H1 (cell line): ENCODE measurements around the gene PLA2G4D. TPM values are rescaled to one million over a fixed set of nuclear protein-coding genes. Genes with fewer than 3 reads are reported as not detected.

ENCODE experiments used
- CTCF ChIA-PET: fragments of 300-600 bp; sonication (Branson Sonifier 250); formaldehyde crosslinking; loops from one replicate; lab custom pipeline; 2021; ENCODE audit not compliant: partially characterized antibody; lab: Charles Lee
- POLR2A ChIA-PET: fragments of 300-600 bp; sonication (Branson Sonifier 250); formaldehyde crosslinking; loops from one replicate; lab custom pipeline; 2021; ENCODE audit warnings: inconsistent platforms; ENCODE audit not compliant: partially characterized antibody; lab: Charles Lee
- DNase-seq, 2 experiments: peaks; one replicate each; pipeline versions ENCODE4 v3.0.0 to v3.0.0-alpha.2; 2010 to 2022; ENCODE audit warnings: low spot score in 2 of 2, low read depth in 1 of 2, mixed read lengths in 1 of 2
- FAIRE-seq: peaks from 2 replicates; lab custom pipeline; 2011; peaks lifted over from hg19 to GRCh38; lab: Jason Lieb, UNC
- H2AFZ ChIP-seq: 2 replicates; pipeline ENCODE4 v1.8.1; 2012; ENCODE audit warnings: low read length, inconsistent platforms
- H2AK5ac ChIP-seq: 2 replicates; pipeline ENCODE4 v1.6.1; 2013; ENCODE audit warnings: low read depth, low read length
- H2BK120ac ChIP-seq: replicated peaks from 2 replicates; pipeline ENCODE3; 2013; ENCODE audit warnings: low read depth, low read length, inconsistent platforms
- H2BK12ac ChIP-seq: 2 replicates; pipeline ENCODE4 v1.6.1; 2013; ENCODE audit warnings: low read depth, low read length
- H2BK15ac ChIP-seq: 2 replicates; pipeline ENCODE4 v1.6.1; 2013; ENCODE audit warnings: low read length
- H2BK20ac ChIP-seq: 2 replicates; pipeline ENCODE4 v1.6.1; 2013; ENCODE audit warnings: low read length
- H2BK5ac ChIP-seq: 2 replicates; pipeline ENCODE4 v1.6.1; 2013; ENCODE audit warnings: low read depth, low read length
- H3K14ac ChIP-seq: 2 replicates; pipeline ENCODE4 v1.6.1; 2013; ENCODE audit warnings: inconsistent platforms; ENCODE audit not compliant: insufficient read length
- H3K18ac ChIP-seq: 2 replicates; pipeline ENCODE4 v1.6.1; 2013; ENCODE audit warnings: low read length; ENCODE audit errors: extremely low read depth
- H3K23ac ChIP-seq: 2 replicates; pipeline ENCODE4 v1.6.1; 2013; ENCODE audit warnings: inconsistent platforms; ENCODE audit not compliant: insufficient read length
- H3K23me2 ChIP-seq: 2 replicates; pipeline ENCODE4 v1.6.1; 2013; ENCODE audit warnings: low read depth, low read length
- H3K27ac ChIP-seq: 2 replicates; pipeline ENCODE4 v1.6.1; 2011; ENCODE audit warnings: low read depth, low read length, inconsistent platforms
- H3K27me3 ChIP-seq, 4 experiments: replicated peaks in 1 of 4; 1 replicate in 1 of 4; 2 replicates in 3 of 4; pipeline versions ENCODE4 v1.6.1 to v1.8.1; 2011 to 2013; ENCODE audit warnings: low read length in 3 of 4, mild to moderate bottlenecking in 3 of 4, inconsistent platforms in 2 of 4, mixed read lengths in 2 of 4, moderate library complexity in 1 of 4; ENCODE audit not compliant: control insufficient read depth in 3 of 4, insufficient read depth in 3 of 4; ENCODE audit errors: extremely low read depth in 1 of 4
- H3K36me3 ChIP-seq, 4 experiments: 2 replicates each; pipeline versions ENCODE4 v1.6.1 to v1.8.1; 2011 to 2013; ENCODE audit warnings: mild to moderate bottlenecking in 4 of 4, low read length in 3 of 4, moderate library complexity in 2 of 4, control low read depth in 1 of 4, inconsistent platforms in 1 of 4; ENCODE audit not compliant: insufficient read depth in 4 of 4, control insufficient read depth in 2 of 4
- H3K4ac ChIP-seq: replicated peaks from 2 replicates; pipeline ENCODE3; 2013; ENCODE audit warnings: low read length, low read depth, mixed read lengths, inconsistent platforms; ENCODE audit not compliant: insufficient read length
- H3K4me1 ChIP-seq, 4 experiments: replicated peaks in 1 of 4; 1 replicate in 1 of 4; 2 replicates in 3 of 4; pipeline versions ENCODE4 v1.6.1 to v1.8.1; 2011 to 2013; ENCODE audit warnings: low read length in 3 of 4, inconsistent platforms in 2 of 4, mixed read lengths in 1 of 4; ENCODE audit not compliant: insufficient read depth in 4 of 4, control insufficient read depth in 3 of 4
- H3K4me2 ChIP-seq, 2 experiments: 2 replicates each; pipeline versions ENCODE4 v1.6.1 to v1.8.1; 2011 to 2013; ENCODE audit warnings: low read depth in 2 of 2, low read length in 2 of 2, control low read depth in 1 of 2, inconsistent platforms in 1 of 2, mild to moderate bottlenecking in 1 of 2; ENCODE audit not compliant: insufficient read depth in 1 of 2
- H3K4me3 ChIP-seq, 4 experiments: fragments of 200-600, 300-600 bp in 1 of 4; sonication (generic), shearing (Covaris generic), sonication (Bioruptor Twin) in 1 of 4; 2 replicates each; pipeline versions ENCODE4 v1.5.1 to v1.8.1; 2011 to 2016; ENCODE audit warnings: low read length in 4 of 4, low read depth in 3 of 4, control low read depth in 2 of 4, inconsistent platforms in 2 of 4, mild to moderate bottlenecking in 2 of 4, mixed read lengths in 1 of 4, moderate library complexity in 1 of 4; ENCODE audit not compliant: insufficient read depth in 2 of 4; ENCODE audit errors: extremely low read depth in 1 of 4
- H3K56ac ChIP-seq: replicated peaks from 2 replicates; pipeline ENCODE3; 2013; ENCODE audit warnings: low read depth, mild to moderate bottlenecking, mixed read lengths, low read length, inconsistent platforms; ENCODE audit not compliant: insufficient read length
- H3K79me1 ChIP-seq: 2 replicates; pipeline ENCODE4 v1.6.1; 2013; ENCODE audit warnings: low read depth, low read length, control low read depth
- H3K79me2 ChIP-seq, 2 experiments: 2 replicates each; pipeline versions ENCODE4 v1.6.1 to v1.8.1; 2012 to 2013; ENCODE audit warnings: low read length in 2 of 2, mild to moderate bottlenecking in 2 of 2, inconsistent platforms in 1 of 2; ENCODE audit not compliant: insufficient read depth in 2 of 2, control insufficient read depth in 1 of 2
- H3K9ac ChIP-seq, 4 experiments: replicated peaks in 1 of 4; 1 replicate in 1 of 4; 2 replicates in 3 of 4; pipeline versions ENCODE4 v1.6.1 to v1.8.1; 2011 to 2013; ENCODE audit warnings: low read depth in 3 of 4, low read length in 3 of 4, control low read depth in 2 of 4, mild to moderate bottlenecking in 2 of 4, moderate library complexity in 2 of 4, inconsistent platforms in 1 of 4; ENCODE audit errors: extremely low read depth in 1 of 4
- H3K9me3 ChIP-seq, 2 experiments: 2 replicates each; pipeline versions ENCODE4 v1.6.1 to v1.8.1; 2012 to 2013; ENCODE audit warnings: mild to moderate bottlenecking in 2 of 2, moderate library complexity in 2 of 2, control low read depth in 1 of 2, inconsistent platforms in 1 of 2, low read depth in 1 of 2, low read length in 1 of 2, mixed read lengths in 1 of 2; ENCODE audit not compliant: insufficient read depth in 2 of 2
- H4K20me1 ChIP-seq, 2 experiments: replicated peaks in 1 of 2; 2 replicates each; pipeline versions ENCODE3 to v1.8.1; 2011 to 2013; ENCODE audit warnings: inconsistent platforms in 2 of 2, low read length in 2 of 2, mild to moderate bottlenecking in 1 of 2; ENCODE audit not compliant: insufficient read depth in 2 of 2, control insufficient read depth in 1 of 2
- H4K5ac ChIP-seq: 2 replicates; pipeline ENCODE4 v1.6.1; 2013; ENCODE audit warnings: low read length, low read depth, mixed read lengths, inconsistent platforms; ENCODE audit not compliant: insufficient read length
- H4K8ac ChIP-seq: 2 replicates; pipeline ENCODE4 v1.8.0; 2013; ENCODE audit warnings: mild to moderate bottlenecking, moderate library complexity, low read length, inconsistent platforms; ENCODE audit not compliant: insufficient read depth; ENCODE audit errors: extremely low read depth
- H4K91ac ChIP-seq: replicated peaks from 2 replicates; pipeline ENCODE3; 2013; ENCODE audit warnings: low read length, mixed read lengths, inconsistent platforms; ENCODE audit not compliant: insufficient read length
- CHD2 ChIP-seq: IDR thresholded peaks from 2 replicates; pipeline ENCODE4 v1.6.1; 2012; ENCODE audit warnings: low read length, improper control_type of control experiment
- CREB1 ChIP-seq: IDR thresholded peaks from 2 replicates; pipeline ENCODE4 v1.6.1; 2012; ENCODE audit warnings: inconsistent platforms
- RNF2 ChIP-seq: fragments of 200-900, 300-1000 bp; sonication (generic); IDR thresholded peaks from 2 replicates; pipeline ENCODE4 v1.7.1; 2016; ENCODE audit warnings: borderline replicate concordance, low read depth, mild to moderate bottlenecking, antibody characterized with exemption, low read length; ENCODE audit not compliant: poor library complexity, severe bottlenecking; ENCODE audit errors: missing control alignments
- TBP ChIP-seq: IDR thresholded peaks from 2 replicates; pipeline ENCODE4 v1.6.1; 2011; ENCODE audit warnings: low read depth, low read length, improper control_type of control experiment
- TEAD4 ChIP-seq: IDR thresholded peaks from 2 replicates; pipeline ENCODE4 v1.6.1; 2012; ENCODE audit warnings: low read depth, low read length, inconsistent platforms, mixed read lengths
- WGBS, 2 experiments: shearing (Covaris generic) in 1 of 2; methylation state at CpG; one replicate each; pipeline versions ENCODE4 v1.1.6 to v1.1.7; 2013 to 2015; ENCODE audit warnings: low lambda C conversion rate in 2 of 2, mixed read lengths in 2 of 2, inconsistent platforms in 1 of 2, low coverage in 1 of 2, missing lambda C conversion rate in 1 of 2; ENCODE audit not compliant: insufficient replicate concordance in 2 of 2, insufficient coverage in 1 of 2, insufficient read length in 1 of 2; ENCODE audit errors: extremely low coverage in 1 of 2, missing lambda C conversion rate in 1 of 2; 5-methylcytosine and 5-hydroxymethylcytosine counted together
- polyA plus RNA-seq, 7 experiments: library from polyadenylated mRNA; depleted of rRNA in 3 of 7; stranded (reverse) in 5 of 7; unstranded in 2 of 7; fragments of >200 nt in 5 of 7; fragments of 200-250 nt in 2 of 7; gene quantifications; 1 replicate in 5 of 7; 2 replicates in 1 of 7; 4 replicates in 1 of 7; pipeline versions ENCODE4 v1.2.1 to v1.2.3, GENCODE V29; 2011 to 2013; ENCODE audit warnings: missing spikeins in 2 of 7, mixed read lengths in 2 of 7
- total RNA-seq: library from RNA; stranded (reverse); fragmentation: NEBNext Ultra II Directional; extraction: Animal tissue kit (Norgen Biotek cat#: 25700); gene quantifications from 2 replicates; pipeline ENCODE4 v1.2.1, GENCODE V29; 2021

The PLA2G4D gene
- total and polyA plus RNA-seq, 2 of the 8 experiments (the other 6 are each of a cell fraction or from before 2014, with no cell fraction given) = 0.07 to 0.18 TPM

DNA sequence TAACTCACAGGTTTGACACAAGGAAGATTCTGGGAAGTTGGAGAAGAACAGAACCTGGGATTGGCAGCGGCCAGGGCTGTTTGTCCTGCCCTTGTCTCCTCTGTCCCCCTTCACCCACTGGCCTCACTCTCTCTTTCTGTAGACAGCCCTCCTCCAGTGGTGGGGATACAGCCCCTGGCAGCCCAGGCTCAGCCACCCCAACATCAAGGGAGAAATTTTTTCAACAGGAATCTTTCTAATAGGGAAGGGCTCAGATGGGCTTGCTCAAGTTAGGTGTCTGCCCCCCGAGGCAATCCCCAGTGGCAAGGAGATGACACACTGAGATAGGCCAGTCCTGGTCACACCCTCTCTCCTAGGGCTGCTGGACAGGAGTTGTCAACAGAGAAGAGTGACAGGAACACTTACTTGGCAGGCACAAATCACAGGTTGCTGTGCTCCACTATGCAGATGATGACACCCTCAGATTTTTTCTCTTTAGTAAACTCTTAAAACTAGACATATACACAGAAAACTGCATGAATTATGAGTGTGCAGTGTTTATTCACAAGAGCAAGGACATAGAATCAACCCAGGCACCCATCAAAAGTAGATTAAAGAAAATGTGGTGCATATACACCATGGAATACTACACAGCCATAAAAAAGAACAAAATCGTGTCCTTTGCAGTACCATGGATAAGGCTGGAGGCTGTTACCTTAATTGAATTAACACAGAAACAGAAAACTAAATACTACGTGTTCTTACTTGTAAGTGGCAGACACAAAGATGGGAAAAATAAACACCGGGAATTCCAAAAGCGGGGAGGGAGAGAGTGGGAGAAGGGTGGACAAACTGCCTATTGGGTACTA, 36.3 kb downstream of the PLA2G4D start:
- ChIA-PET CTCF (interaction anchor here (0.5 to 17.2 kb wide), 32 partner anchors 8 to 1030 kb away, joined by 3 to 425 read pairs (median 5); partner anchors contain the start of gene PLA2G4F), POLR2A (interaction anchor here (1.0 kb wide), 1 partner anchor 68 kb away, joined by 3 read pairs; no protein-coding TSS in a partner anchor)
- no peak overlapping the region for H3K9ac ChIP-seq
- no peak overlapping the region for H3K4ac ChIP-seq
- H2BK20ac ChIP-seq = no peak overlapping the region
- H3K4me3 ChIP-seq = 0 out of 8 replicates have a peak overlapping the region, but pooled peaks of 1 of the 4 experiments have one; percentile 50
- H2BK12ac ChIP-seq = peak overlapping the region; percentile 51; the same call in 1 of the 2 replicates
- no peak overlapping the region for H2BK15ac ChIP-seq
- no peaks in the 10 kb centered on the region for H3K36me3 ChIP-seq
- H3K79me1 ChIP-seq = no peaks in the 10 kb centered on the region
- no peaks in the 10 kb centered on the region for H3K9me3 ChIP-seq
- no peak overlapping the region for H4K5ac ChIP-seq
- H3K23ac ChIP-seq = no peak overlapping the region
- no peaks in the 10 kb centered on the region for H3K79me2 ChIP-seq
- TF ChIP-seq TEAD4 (no peak), CHD2 (no peak), CREB1 (no peak), TBP (no peak), RNF2 (no peak)
- no peak overlapping the region for H3K27ac ChIP-seq
- no peaks in the 10 kb centered on the region for H3K23me2 ChIP-seq
- FAIRE-seq (no peak), DNase-seq (no peak)
- no peak overlapping the region for H3K18ac ChIP-seq
- no peak overlapping the region for H4K8ac ChIP-seq
- WGBS, 2 experiments = 93% methylated on average over 6 of the region's 6 CpGs; no CpG with 5 or more reads in 1 of the 2 experiments
- no peak overlapping the region for H2BK120ac ChIP-seq
- H3K27me3 ChIP-seq = no peaks in the 10 kb centered on the region; a peak in 1 of 7 replicates
- H3K14ac ChIP-seq = no peak overlapping the region
- H4K20me1 ChIP-seq = no peaks in the 10 kb centered on the region
- H3K4me2 ChIP-seq = peak overlapping the region; percentile 10 to 62; a peak in 1 of 4 replicates
- no peak overlapping the region for H4K91ac ChIP-seq
- no peaks in the 10 kb centered on the region for H3K4me1 ChIP-seq
- no peak overlapping the region for H2AK5ac ChIP-seq
- H2BK5ac ChIP-seq = no peak overlapping the region
- H2AFZ ChIP-seq = 0 out of 2 replicates have a peak overlapping the region, but pooled peaks have one; percentile 11
- no peak overlapping the region for H3K56ac ChIP-seq
